ENCODE data around the gene DUSP15. TPM values are rescaled to one million over a fixed set of nuclear protein-coding genes. Genes with fewer than 3 reads are reported as not detected.

The DUSP15 gene
- 9.0 TPM for total RNA-seq

GRCh38 chr20:31869942-31870725, at the start of gene DUSP15, which contains the start of gene TTLL9:
Gene DUSP15, minus strand, starts transcription at chr20:31870527. Its CDS starts 190 bp downstream, at chr20:31870337.
Gene TTLL9, plus strand, starts transcription at chr20:31870634. Its CDS starts 493 bp downstream, at chr20:31871127.

DNA sequence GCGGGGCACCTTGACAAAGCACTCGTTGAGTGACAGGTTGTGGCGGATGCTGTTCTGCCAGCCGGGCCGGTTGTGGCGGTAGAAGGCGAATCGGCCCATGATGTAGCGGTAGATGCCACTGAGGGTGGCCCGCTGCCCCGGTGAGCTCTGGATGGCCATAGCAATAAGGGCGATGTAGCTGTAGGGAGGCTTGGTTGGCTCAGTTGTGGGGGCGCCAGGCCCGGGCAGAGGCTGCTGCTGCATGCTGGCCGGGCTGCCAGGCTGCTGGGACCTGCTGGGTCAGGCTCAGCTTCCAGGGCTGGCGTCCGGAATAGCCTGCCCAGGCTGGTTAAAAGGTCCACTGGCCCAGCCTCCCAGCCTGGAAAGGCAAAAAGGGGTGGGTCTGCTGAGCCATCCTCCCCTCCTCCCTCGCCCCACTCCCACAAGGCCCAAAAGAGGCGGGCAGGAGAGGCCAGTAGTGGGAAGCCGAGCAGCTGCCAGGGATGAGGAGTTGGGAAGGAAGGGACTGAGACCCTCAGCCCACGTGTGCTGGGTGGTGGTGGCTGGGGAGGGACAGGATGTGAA, 24.9 kb downstream of the DUSP15 start, which contains the start of gene FOXS1:
FOXS1 (minus strand) TSS at position 305 of the 564 bp plus-strand sequence; CDS start at position 243, 62 bp downstream.

GRCh38 chr20:31819083-31819784, 51.1 kb downstream of the DUSP15 start, which contains the start of gene MYLK2:
Gene MYLK2, plus strand, starts transcription at chr20:31819356. Its CDS starts 225 bp downstream, at chr20:31819581.

Other genes with a start within 250 kb of the DUSP15 start
- gene COX4I2, start 232.6 kb downstream of the DUSP15 start, total RNA-seq: 3.2 TPM
- 133 TPM for gene BCL2L1, start 147.7 kb downstream of the DUSP15 start, total RNA-seq
- gene TPX2, start 131.2 kb downstream of the DUSP15 start, total RNA-seq: 20.2 TPM
- 2.5 TPM for gene MYLK2, start 51.2 kb downstream of the DUSP15 start, total RNA-seq
- 2.3 TPM for gene FOXS1, start 24.9 kb downstream of the DUSP15 start, total RNA-seq
- gene TTLL9, start 107 bp upstream of the DUSP15 start, total RNA-seq: 1.4 TPM
- 9.5 TPM for gene PDRG1, start 81.5 kb upstream of the DUSP15 start, total RNA-seq
- 8.2 TPM for gene XKR7, start 97.6 kb upstream of the DUSP15 start, total RNA-seq
- 4.8 TPM for gene CCM2L, start 139.9 kb upstream of the DUSP15 start, total RNA-seq
- 4.9 TPM for gene HCK, start 181.7 kb upstream of the DUSP15 start, total RNA-seq
- 31.2 TPM for gene TM9SF4, start 239.2 kb upstream of the DUSP15 start, total RNA-seq

Measured in camera-type eye (tissue), 1 donor.